Subcutaneous adipose tissue (tissue), 4 donors: ENCODE results near the gene NEK8. TPM values are rescaled to one million over a fixed set of nuclear protein-coding genes. Genes with fewer than 3 reads are reported as not detected.

Source experiments
- total RNA-seq, 4 donors: library from RNA; depleted of rRNA; stranded (reverse); fragments of >200 nt; gene quantifications; one replicate each; pipeline ENCODE4 v1.1.0, GENCODE V29; 2016
- TF ChIP-seq, protein P1 (sequence below): fragments of 450-650 bp; IDR thresholded peaks from one replicate; pipeline ENCODE4 v1.5.1; 2016; ENCODE audit warnings: low read depth, mild to moderate bottlenecking, control low read depth, antibody characterized with exemption, moderate library complexity

The NEK8 gene
- total RNA-seq, 4 donors from 2014 or later, result 2.2 to 4.5 (median 2.9) TPM

DNA sequence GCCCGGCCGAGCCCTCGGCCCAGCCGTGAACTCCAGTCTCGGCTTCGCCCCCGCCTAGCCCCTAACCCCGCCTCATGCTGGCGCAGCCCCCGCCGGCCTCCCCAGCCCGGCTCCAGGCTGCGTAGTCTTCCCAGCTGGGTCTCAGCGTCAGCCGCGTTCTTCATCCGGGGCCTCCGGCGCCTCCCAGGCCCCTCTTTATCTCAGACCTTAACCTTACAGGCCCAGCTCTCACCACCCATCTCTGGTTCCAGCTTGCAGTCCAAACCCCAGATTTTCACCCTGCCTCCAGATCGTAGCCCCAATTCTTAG, 16.9 kb upstream of the NEK8 start, which contains the start of gene PROCA1:
TSS of gene PROCA1 (minus strand) at position 166 of the 309 bp plus-strand sequence. CDS start 228 bp downstream, outside the sequence.
- TF ChIP-seq, protein P1, sequence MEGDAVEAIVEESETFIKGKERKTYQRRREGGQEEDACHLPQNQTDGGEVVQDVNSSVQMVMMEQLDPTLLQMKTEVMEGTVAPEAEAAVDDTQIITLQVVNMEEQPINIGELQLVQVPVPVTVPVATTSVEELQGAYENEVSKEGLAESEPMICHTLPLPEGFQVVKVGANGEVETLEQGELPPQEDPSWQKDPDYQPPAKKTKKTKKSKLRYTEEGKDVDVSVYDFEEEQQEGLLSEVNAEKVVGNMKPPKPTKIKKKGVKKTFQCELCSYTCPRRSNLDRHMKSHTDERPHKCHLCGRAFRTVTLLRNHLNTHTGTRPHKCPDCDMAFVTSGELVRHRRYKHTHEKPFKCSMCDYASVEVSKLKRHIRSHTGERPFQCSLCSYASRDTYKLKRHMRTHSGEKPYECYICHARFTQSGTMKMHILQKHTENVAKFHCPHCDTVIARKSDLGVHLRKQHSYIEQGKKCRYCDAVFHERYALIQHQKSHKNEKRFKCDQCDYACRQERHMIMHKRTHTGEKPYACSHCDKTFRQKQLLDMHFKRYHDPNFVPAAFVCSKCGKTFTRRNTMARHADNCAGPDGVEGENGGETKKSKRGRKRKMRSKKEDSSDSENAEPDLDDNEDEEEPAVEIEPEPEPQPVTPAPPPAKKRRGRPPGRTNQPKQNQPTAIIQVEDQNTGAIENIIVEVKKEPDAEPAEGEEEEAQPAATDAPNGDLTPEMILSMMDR, result no peak

DNA sequence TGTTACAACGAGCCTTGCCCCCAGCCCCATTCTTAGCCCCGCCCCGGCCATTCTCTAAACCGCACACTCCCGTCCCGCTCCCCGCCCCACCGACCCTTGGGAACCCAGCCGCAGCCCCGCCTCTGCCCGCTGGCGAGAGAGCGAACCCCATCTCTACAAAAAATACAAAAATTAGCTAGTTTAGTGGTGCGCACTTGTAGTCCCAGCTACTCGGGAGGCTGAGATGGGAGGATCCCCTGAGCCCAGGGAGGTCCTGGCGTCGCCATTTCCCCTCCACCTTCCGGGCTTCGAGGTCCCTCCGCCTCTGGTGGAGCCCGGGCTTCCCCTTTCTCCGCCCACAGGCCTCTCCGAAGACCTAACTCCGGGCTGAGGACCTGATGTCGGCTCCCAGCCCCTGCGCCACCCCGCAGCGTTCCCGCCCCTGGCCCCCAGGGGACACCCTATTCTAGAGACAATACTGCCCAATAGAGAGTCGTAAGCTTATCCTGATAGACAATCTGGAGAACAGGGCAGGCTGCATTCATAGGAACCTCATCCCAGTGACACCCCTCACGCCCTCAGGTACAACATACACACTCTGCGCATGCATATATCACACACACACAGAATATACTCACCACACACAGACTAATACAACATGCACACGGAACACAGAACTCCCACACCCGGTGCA, 16.4 kb upstream of the NEK8 start:
- TF ChIP-seq, protein P1, result no peak

DNA sequence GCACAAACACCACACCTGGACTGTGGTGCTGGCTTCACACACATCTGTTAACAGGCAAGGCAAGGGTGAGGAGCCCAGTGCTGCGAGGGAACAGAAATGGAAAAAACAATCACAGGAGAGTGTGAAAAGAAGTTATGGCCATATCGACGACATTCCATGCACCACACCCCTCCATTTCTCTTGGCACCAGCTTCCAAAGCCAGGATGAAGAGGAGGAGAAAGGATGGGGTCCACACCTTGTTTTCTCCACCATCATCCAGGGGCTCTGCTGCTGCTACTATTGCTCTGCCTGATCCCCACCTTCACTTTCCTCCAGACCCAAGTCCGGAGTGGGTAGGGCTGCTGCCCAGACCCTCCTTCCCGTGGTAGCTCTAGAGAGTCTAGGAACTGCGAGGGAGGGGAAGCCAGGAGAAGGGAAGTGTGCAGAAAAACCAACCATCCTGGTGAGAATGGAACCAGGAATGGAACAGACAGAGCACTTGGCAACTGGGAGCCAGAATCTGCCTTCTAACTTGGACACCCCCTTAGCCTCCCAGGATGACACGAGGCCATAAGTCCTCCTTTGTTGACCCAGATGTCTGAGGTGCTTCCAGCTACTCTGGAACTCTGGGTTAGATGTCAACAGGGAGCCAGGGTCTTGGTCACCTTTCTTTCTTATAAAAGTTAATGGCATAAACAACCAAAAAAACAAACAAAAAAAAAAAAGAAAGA, 15.7 kb upstream of the NEK8 start:
- TF ChIP-seq, protein P1, result no peak

DNA sequence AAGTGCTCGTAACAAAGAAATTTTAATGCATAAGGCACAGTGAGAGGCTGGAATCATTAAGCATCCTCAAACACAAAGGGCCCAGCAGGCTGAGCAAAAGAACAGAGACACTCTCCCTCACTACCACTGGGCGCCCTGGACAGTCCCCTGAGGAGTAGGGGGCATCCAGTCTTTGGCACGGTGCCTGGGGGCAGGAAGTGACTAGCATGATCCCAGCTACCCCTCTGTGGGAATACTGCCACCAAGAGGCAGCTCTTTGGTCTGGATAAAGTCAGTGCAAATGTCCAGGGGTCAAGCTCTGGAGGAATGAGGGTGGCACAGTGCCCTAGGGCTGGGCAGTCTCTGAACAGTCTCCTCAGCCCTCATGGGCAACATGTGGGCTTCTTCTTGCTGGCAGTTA, 14.3 kb upstream of the NEK8 start:
- TF ChIP-seq, protein P1, result no peak

DNA sequence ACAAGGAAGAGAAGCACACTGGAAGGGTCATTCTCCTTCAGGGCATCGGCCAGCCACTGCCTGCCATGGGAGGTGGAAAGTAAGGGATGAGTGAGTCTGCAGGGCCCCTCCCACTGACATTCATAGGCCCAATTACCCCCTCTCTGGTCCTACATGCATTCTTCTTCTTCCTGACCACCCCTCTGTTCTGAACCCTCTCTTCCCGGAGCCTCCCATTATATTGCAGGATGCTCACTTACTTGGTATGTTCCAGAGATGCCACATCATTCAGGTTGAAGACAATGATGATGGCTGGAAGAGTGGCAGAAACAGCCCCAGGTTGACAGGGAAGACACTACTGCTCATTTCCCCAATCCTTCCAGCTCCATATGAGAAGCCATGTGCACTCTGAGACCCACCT, 13.4 kb upstream of the NEK8 start:
- TF ChIP-seq, protein P1, result no peak

DNA sequence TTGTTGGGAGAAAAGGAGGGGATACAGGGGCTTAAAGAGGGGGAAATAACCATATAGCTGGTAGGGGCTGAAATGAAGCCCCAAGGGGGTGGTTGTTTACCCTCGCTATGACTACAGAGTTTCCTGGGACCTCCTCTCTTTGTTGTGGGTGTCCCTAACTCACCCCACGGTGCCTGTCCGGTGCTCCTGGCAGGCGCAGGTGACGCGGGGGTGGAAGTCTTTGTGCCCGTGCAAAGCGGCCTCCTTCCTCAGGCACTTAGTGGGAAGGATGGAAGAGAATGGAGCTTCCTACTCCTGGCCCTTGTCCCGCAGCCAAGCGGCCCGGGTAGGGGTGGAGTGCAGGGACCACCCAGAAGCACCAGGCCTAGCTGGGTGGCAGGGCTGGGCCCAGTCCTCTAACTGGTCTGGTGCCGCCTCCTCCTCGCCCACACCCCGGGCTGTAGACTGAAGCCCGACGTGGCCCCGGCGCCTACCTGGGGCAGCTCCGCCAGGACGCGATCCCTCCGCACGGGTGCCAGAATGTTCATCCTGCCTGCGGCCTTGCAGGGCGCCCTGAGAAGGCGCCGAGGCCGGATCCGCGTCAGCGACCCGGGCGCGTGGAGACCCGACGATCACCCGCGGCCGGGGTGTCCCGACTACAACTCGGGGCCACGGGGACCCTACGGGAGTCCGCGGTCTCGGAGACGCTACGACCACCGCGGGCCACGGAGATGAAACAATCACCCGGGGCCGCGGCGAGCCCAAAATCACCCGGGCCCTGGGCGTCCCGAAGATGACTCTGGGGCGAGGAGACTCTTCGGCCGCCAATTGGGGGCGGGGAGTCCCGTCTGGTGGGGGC, 11.6 kb upstream of the NEK8 start:
- TF ChIP-seq, protein P1, result no peak
